Epithelial cell of proximal tubule (primary cell): Measurements from ENCODE around the gene TLE6. TPM values are rescaled to one million over a fixed set of nuclear protein-coding genes. Genes with fewer than 3 reads are reported as not detected.
"Not testable (repeated sequence)": the region's sequence is repeated elsewhere in the genome, so short reads cannot be mapped to it uniquely, and the experiment has no call there.

Source experiments
- DNase-seq: peaks from one replicate; pipeline ENCODE4 v3.0.0-alpha.2; 2011; ENCODE audit warnings: low read depth
- H3K4me3 ChIP-seq: 2 replicates; pipeline ENCODE4 v1.5.1; 2011; ENCODE audit warnings: low read depth, mild to moderate bottlenecking, low read length
- CTCF ChIP-seq: conservative IDR thresholded peaks from 2 replicates; pipeline ENCODE4 v1.5.1; 2012; ENCODE audit warnings: low read depth, mild to moderate bottlenecking, low read length
- total RNA-seq: library from RNA; depleted of rRNA; stranded (reverse); fragments of >200 nt; gene quantifications from 2 replicates; pipeline ENCODE4 v1.2.3, GENCODE V29; 2015

TLE6 gene
- total RNA-seq, 1 donor from 2014 or later: 0.58 TPM

GRCh38 chr19:3010871-3011270 lies 33.5 kb downstream of the TLE6 start:
- no peak for TF ChIP-seq CTCF
- H3K4me3 ChIP-seq: no peak overlapping the region
- no peak for DNase-seq

- H3K4me3 ChIP-seq: not testable (repeated sequence)
These were observed 34.7 kb downstream of the TLE6 start for GRCh38 chr19:3012059-3012458.

GRCh38 chr19:3012621-3013262 lies 35.4 kb downstream of the TLE6 start:
- H3K4me3 ChIP-seq: no peak overlapping the region
- TF ChIP-seq CTCF: no peak
- no peak for DNase-seq

More at GRCh38 chr19:3012059-3012458, 34.7 kb downstream of the TLE6 start:
- DNase-seq: not testable (repeated sequence)

GRCh38 chr19:3013263-3013725 lies 35.9 kb downstream of the TLE6 start:
- H3K4me3 ChIP-seq: no peak overlapping the region
- no peak for DNase-seq
- TF ChIP-seq CTCF: no peak

GRCh38 chr19:3014135-3014534 lies 36.8 kb downstream of the TLE6 start:
- DNase-seq: no peak
- H3K4me3 ChIP-seq: no peak overlapping the region
- TF ChIP-seq CTCF: no peak

- no peak for TF ChIP-seq CTCF
- DNase-seq: no peak
- no peak overlapping the region for H3K4me3 ChIP-seq
These were observed 38.0 kb downstream of the TLE6 start for GRCh38 chr19:3015126-3016057.

- H3K4me3 ChIP-seq: no peak overlapping the region
- DNase-seq: no peak
- no peak for TF ChIP-seq CTCF
These were observed 40.6 kb downstream of the TLE6 start for GRCh38 chr19:3017923-3018322.
